Activated T-helper 1 cell treated with anti-CD3 and anti-CD28 coated beads, Interleukin-12 subunit alpha, Interleukin-12 subunit beta, Interleukin-2, Interleukin-4 antibody, amounts not matched to agents 30 ng/mL and 10 ng/mL and 1 ng/mL, durations not matched to agents 14 hours and 24 hours and 36 hours (primary cell): Measurements from ENCODE around the gene MYO1B. TPM values are rescaled to one million over a fixed set of nuclear protein-coding genes. Genes with fewer than 3 reads are reported as not detected.

Experiments
- DNase-seq: peaks from one replicate; pipeline ENCODE4 v3.0.0; 2021; ENCODE audit warnings: low spot score
- H3K27ac Mint-ChIP-seq: one replicate; pipeline ENCODE4 v1.8.0; 2021; ENCODE audit warnings: mild to moderate bottlenecking, mixed read lengths
- H3K27me3 Mint-ChIP-seq: one replicate; pipeline ENCODE4 v1.8.0; 2022; ENCODE audit warnings: mild to moderate bottlenecking, moderate library complexity, mixed read lengths; ENCODE audit not compliant: insufficient read depth
- H3K36me3 Mint-ChIP-seq: one replicate; pipeline ENCODE4 v1.8.0; 2021; ENCODE audit warnings: low read depth, mixed read lengths
- H3K4me1 Mint-ChIP-seq: one replicate; pipeline ENCODE4 v1.8.0; 2021; ENCODE audit warnings: low read depth, mixed read lengths
- H3K4me3 Mint-ChIP-seq: one replicate; pipeline ENCODE4 v1.8.0; 2021; ENCODE audit warnings: mild to moderate bottlenecking, moderate library complexity, mixed read lengths
- H3K9me3 Mint-ChIP-seq: one replicate; pipeline ENCODE4 v1.8.0; 2021; ENCODE audit warnings: mixed read lengths
- intact Hi-C: fragments of 100-400 bp; cut with micrococcal nuclease; formaldehyde crosslinking; loops from one replicate; pipeline ENCODE4 v1.15.1; 2024
- total RNA-seq: library from RNA; stranded (reverse); gene quantifications from 2 replicates; pipeline ENCODE4 v1.2.3, GENCODE V29; 2022

Gene MYO1B
- total RNA-seq, 1 donor from 2014 or later = 13.2 TPM

- Mint-ChIP-seq H3K27ac (no peak overlapping the region), H3K27me3 (no peaks in the 10 kb centered on the region), H3K36me3 (peaks cover 4% of the 10 kb centered on the region), H3K4me3 (no peak overlapping the region), H3K9me3 (no peaks in the 10 kb centered on the region), H3K4me1 (no peaks in the 10 kb centered on the region)
- no peak for DNase-seq
- intact Hi-C loops = no loop called here
These were observed 156.1 kb downstream of the MYO1B start for GRCh38 chr2:191401287-191401686.

GRCh38 chr2:191402966-191403565 is 157.9 kb downstream of the MYO1B start:
- H3K9me3 Mint-ChIP-seq = no peaks in the 10 kb centered on the region
- no peak for DNase-seq
- no peak overlapping the region for H3K27ac Mint-ChIP-seq
- no peaks in the 10 kb centered on the region for H3K4me1 Mint-ChIP-seq
- H3K4me3 Mint-ChIP-seq = no peak overlapping the region
- H3K27me3 Mint-ChIP-seq = no peaks in the 10 kb centered on the region
- intact Hi-C loops = no loop called here
- peaks cover 4% of the 10 kb centered on the region for H3K36me3 Mint-ChIP-seq

GRCh38 chr2:191404568-191404991 is 159.4 kb downstream of the MYO1B start:
- Mint-ChIP-seq H3K27me3 (no peaks in the 10 kb centered on the region), H3K9me3 (no peaks in the 10 kb centered on the region), H3K36me3 (peaks cover 4% of the 10 kb centered on the region), H3K27ac (no peak overlapping the region), H3K4me3 (no peak overlapping the region), H3K4me1 (no peaks in the 10 kb centered on the region)
- intact Hi-C loops = no loop called here
- no peak for DNase-seq

GRCh38 chr2:191405546-191405945 is 160.3 kb downstream of the MYO1B start:
- Mint-ChIP-seq H3K4me3 (no peak overlapping the region), H3K9me3 (no peaks in the 10 kb centered on the region), H3K36me3 (peaks cover 6% of the 10 kb centered on the region), H3K4me1 (no peaks in the 10 kb centered on the region), H3K27me3 (no peaks in the 10 kb centered on the region), H3K27ac (no peak overlapping the region)
- no peak for DNase-seq
- intact Hi-C loops = no loop called here

GRCh38 chr2:191410646-191411436 is 165.6 kb downstream of the MYO1B start:
- H3K9me3 Mint-ChIP-seq = no peaks in the 10 kb centered on the region
- H3K4me3 Mint-ChIP-seq = no peak overlapping the region
- H3K27ac Mint-ChIP-seq = no peak overlapping the region
- H3K4me1 Mint-ChIP-seq = no peaks in the 10 kb centered on the region
- DNase-seq = no peak
- intact Hi-C loops = no loop called here
- peaks cover 5% of the 10 kb centered on the region for H3K36me3 Mint-ChIP-seq
- H3K27me3 Mint-ChIP-seq = no peaks in the 10 kb centered on the region

GRCh38 chr2:191411472-191411871 is 166.3 kb downstream of the MYO1B start:
- Mint-ChIP-seq H3K9me3 (no peaks in the 10 kb centered on the region), H3K36me3 (peaks cover 8% of the 10 kb centered on the region), H3K27me3 (no peaks in the 10 kb centered on the region), H3K4me1 (no peaks in the 10 kb centered on the region), H3K4me3 (no peak overlapping the region), H3K27ac (no peak overlapping the region)
- no peak for DNase-seq
- intact Hi-C loops = no loop called here

- no peak overlapping the region for H3K4me3 Mint-ChIP-seq
- intact Hi-C loops = no loop called here
- peaks cover 8% of the 10 kb centered on the region for H3K36me3 Mint-ChIP-seq
- no peak overlapping the region for H3K27ac Mint-ChIP-seq
- H3K4me1 Mint-ChIP-seq = no peaks in the 10 kb centered on the region
- H3K9me3 Mint-ChIP-seq = no peaks in the 10 kb centered on the region
- H3K27me3 Mint-ChIP-seq = no peaks in the 10 kb centered on the region
- DNase-seq = no peak
These were observed 167.1 kb downstream of the MYO1B start for GRCh38 chr2:191412353-191412752.

GRCh38 chr2:191415101-191415500 is 169.9 kb downstream of the MYO1B start:
- H3K27me3 Mint-ChIP-seq = no peaks in the 10 kb centered on the region
- DNase-seq = no peak
- peaks cover 8% of the 10 kb centered on the region for H3K36me3 Mint-ChIP-seq
- intact Hi-C loops = no loop called here
- no peaks in the 10 kb centered on the region for H3K9me3 Mint-ChIP-seq
- H3K27ac Mint-ChIP-seq = no peak overlapping the region
- no peak overlapping the region for H3K4me3 Mint-ChIP-seq
- no peaks in the 10 kb centered on the region for H3K4me1 Mint-ChIP-seq

- no peak for DNase-seq
- Mint-ChIP-seq H3K27me3 (no peaks in the 10 kb centered on the region), H3K9me3 (no peaks in the 10 kb centered on the region), H3K4me1 (no peaks in the 10 kb centered on the region), H3K27ac (no peak overlapping the region), H3K4me3 (no peak overlapping the region), H3K36me3 (peaks cover 6% of the 10 kb centered on the region)
- intact Hi-C loops = no loop called here
These were observed 170.7 kb downstream of the MYO1B start for GRCh38 chr2:191415858-191416257.

GRCh38 chr2:191417746-191418145 is 172.5 kb downstream of the MYO1B start:
- H3K27ac Mint-ChIP-seq = no peak overlapping the region
- H3K4me3 Mint-ChIP-seq = no peak overlapping the region
- no peaks in the 10 kb centered on the region for H3K27me3 Mint-ChIP-seq
- intact Hi-C loops = no loop called here
- no peaks in the 10 kb centered on the region for H3K9me3 Mint-ChIP-seq
- peaks cover 6% of the 10 kb centered on the region for H3K36me3 Mint-ChIP-seq
- DNase-seq = no peak
- H3K4me1 Mint-ChIP-seq = no peaks in the 10 kb centered on the region

- DNase-seq = no peak
- Mint-ChIP-seq H3K27ac (no peak overlapping the region), H3K27me3 (no peaks in the 10 kb centered on the region), H3K9me3 (no peaks in the 10 kb centered on the region), H3K36me3 (no peaks in the 10 kb centered on the region), H3K4me1 (no peaks in the 10 kb centered on the region), H3K4me3 (no peak overlapping the region)
- intact Hi-C loops = no loop called here
These were observed 176.7 kb downstream of the MYO1B start for GRCh38 chr2:191421950-191422349.

- H3K4me1 Mint-ChIP-seq = no peaks in the 10 kb centered on the region
- no peak overlapping the region for H3K4me3 Mint-ChIP-seq
- H3K27me3 Mint-ChIP-seq = no peaks in the 10 kb centered on the region
- H3K9me3 Mint-ChIP-seq = no peaks in the 10 kb centered on the region
- DNase-seq = no peak
- intact Hi-C loops = no loop called here
- no peak overlapping the region for H3K27ac Mint-ChIP-seq
- no peaks in the 10 kb centered on the region for H3K36me3 Mint-ChIP-seq
These were observed 181.8 kb downstream of the MYO1B start for GRCh38 chr2:191427031-191427430.

GRCh38 chr2:191428141-191428540 is 182.9 kb downstream of the MYO1B start:
- H3K4me3 Mint-ChIP-seq = no peak overlapping the region
- no peaks in the 10 kb centered on the region for H3K9me3 Mint-ChIP-seq
- intact Hi-C loops = no loop called here
- H3K27ac Mint-ChIP-seq = no peak overlapping the region
- no peaks in the 10 kb centered on the region for H3K36me3 Mint-ChIP-seq
- no peak for DNase-seq
- no peaks in the 10 kb centered on the region for H3K27me3 Mint-ChIP-seq
- H3K4me1 Mint-ChIP-seq = no peaks in the 10 kb centered on the region
